GM15510 (cell line): ENCODE results near the gene RXFP4.

Experiments used
- POLR2A ChIP-seq: IDR thresholded peaks from 3 replicates; pipeline ENCODE4 v1.6.1; 2011; ENCODE audit warnings: borderline replicate concordance; ENCODE audit not compliant: insufficient read length; ENCODE audit errors: extremely low read depth

The RXFP4 gene

GRCh38 chr1:155920717-155921116, 20.7 kb upstream of the RXFP4 start:
- TF ChIP-seq POLR2A, result no peak

GRCh38 chr1:155925506-155925905, 15.9 kb upstream of the RXFP4 start:
- TF ChIP-seq POLR2A, result no peak

- TF ChIP-seq POLR2A, result no peak
Measured at GRCh38 chr1:155929057-155929456, 12.4 kb upstream of the RXFP4 start.

GRCh38 chr1:155931332-155932038, 10.0 kb upstream of the RXFP4 start:
- no peak for TF ChIP-seq POLR2A

GRCh38 chr1:155932081-155932480, 9.4 kb upstream of the RXFP4 start:
- TF ChIP-seq POLR2A, result no peak

GRCh38 chr1:155932487-155932886, 9.0 kb upstream of the RXFP4 start:
- no peak for TF ChIP-seq POLR2A

GRCh38 chr1:155933591-155934096, 7.8 kb upstream of the RXFP4 start:
- TF ChIP-seq POLR2A, result no peak

GRCh38 chr1:155934097-155934935, 7.1 kb upstream of the RXFP4 start, which contains the start of gene KHDC4:
KHDC4 (minus strand) TSS chr1:155934413; CDS start chr1:155934373, 40 bp downstream.
- peak; percentile 95 for TF ChIP-seq POLR2A

- TF ChIP-seq POLR2A, result no peak
Measured at GRCh38 chr1:155934936-155935590, 6.4 kb upstream of the RXFP4 start.

GRCh38 chr1:155938220-155938627, 3.2 kb upstream of the RXFP4 start:
- TF ChIP-seq POLR2A, result no peak

GRCh38 chr1:155940482-155940992, 901 bp upstream of the RXFP4 start:
- no peak for TF ChIP-seq POLR2A

GRCh38 chr1:155941845-155942531, 550 bp downstream of the RXFP4 start:
- TF ChIP-seq POLR2A, result no peak

GRCh38 chr1:155942578-155943141, 1.2 kb downstream of the RXFP4 start:
- no peak for TF ChIP-seq POLR2A

- TF ChIP-seq POLR2A, result no peak
Measured at GRCh38 chr1:155944444-155944799, 3.0 kb downstream of the RXFP4 start.
